IPS-18c (cell line): ENCODE data around the gene GOLGA2.

Experiments
- H3K4me3 ChIP-seq: 2 replicates; pipeline ENCODE4 v1.7.0; 2013; ENCODE audit warnings: low read depth, mild to moderate bottlenecking, low read length, moderate library complexity; ENCODE audit not compliant: insufficient read depth
- H3K9me3 ChIP-seq: one replicate; pipeline ENCODE4 v1.6.1; 2013; ENCODE audit warnings: mild to moderate bottlenecking, low read length, moderate library complexity; ENCODE audit not compliant: control insufficient read depth, insufficient read depth

The GOLGA2 gene

GRCh38 chr9:128208386-128208785 is 67.4 kb downstream of the GOLGA2 start:
- H3K9me3 ChIP-seq = no peaks in the 10 kb centered on the region

GRCh38 chr9:128206916-128207910 is 68.6 kb downstream of the GOLGA2 start:
- Histone ChIP-seq H3K4me3 (no peak overlapping the region), H3K9me3 (no peaks in the 10 kb centered on the region)

More at GRCh38 chr9:128208386-128208785, 67.4 kb downstream of the GOLGA2 start:
- no peak overlapping the region for H3K4me3 ChIP-seq

- Histone ChIP-seq H3K9me3 (no peaks in the 10 kb centered on the region), H3K4me3 (no peak overlapping the region)
Measured at GRCh38 chr9:128206484-128206883, 69.3 kb downstream of the GOLGA2 start.
